Endothelial cell of umbilical vein (primary cell): Measurements from ENCODE around the gene ACSM4. TPM values are rescaled to one million over a fixed set of nuclear protein-coding genes. Genes with fewer than 3 reads are reported as not detected.
"Not testable (repeated sequence)": the region's sequence is repeated elsewhere in the genome, so short reads cannot be mapped to it uniquely, and the experiment has no call there.

Experiments used
- BruUV-seq: library from RNA; stranded (reverse); fragments of 400-500 nt; replicated peaks from 2 replicates; lab custom pipeline; 2021; lab: Mats Ljungman, UMichigan
- CTCF ChIA-PET: fragments of 300-600, 350-600 bp; sonication (Branson Sonifier 250); formaldehyde crosslinking; loops from one replicate; lab custom pipeline; 2021; ENCODE audit warnings: antibody characterized with exemption, inconsistent platforms; lab: Charles Lee
- POLR2A ChIA-PET: fragments of 300-600, 350-600 bp; sonication (Branson Sonifier 250); formaldehyde crosslinking; loops from one replicate; lab custom pipeline; 2021; ENCODE audit warnings: antibody characterized with exemption, inconsistent platforms; lab: Charles Lee
- DNase-seq: peaks from one replicate; pipeline ENCODE4 v3.0.0-alpha.2; 2011; ENCODE audit warnings: low read depth, low spot score
- FAIRE-seq: peaks from 2 replicates; lab custom pipeline; 2011; peaks lifted over from hg19 to GRCh38; lab: Jason Lieb, UNC
- H2AFZ ChIP-seq: 2 replicates; pipeline ENCODE4 v1.6.0; 2012; ENCODE audit warnings: low read depth, low read length, control low read depth, inconsistent platforms
- H3K27ac ChIP-seq: 2 replicates; pipeline ENCODE4 v1.5.1; 2011; ENCODE audit warnings: low read depth, mild to moderate bottlenecking, control low read depth, low read length, moderate library complexity; ENCODE audit not compliant: insufficient read depth
- H3K27me3 ChIP-seq, 2 experiments: 2 replicates each; pipeline versions ENCODE4 v1.6.0 to v1.6.1; 2011; ENCODE audit warnings: low read length in 2 of 2, mixed read lengths in 1 of 2; ENCODE audit not compliant: control insufficient read depth in 2 of 2, insufficient read depth in 2 of 2
- H3K36me3 ChIP-seq, 2 experiments: 2 replicates in 1 of 2; 3 replicates in 1 of 2; pipeline ENCODE4 v1.5.1; 2011; ENCODE audit warnings: low read length in 2 of 2, mild to moderate bottlenecking in 1 of 2, moderate library complexity in 1 of 2; ENCODE audit not compliant: control insufficient read depth in 2 of 2, insufficient read depth in 2 of 2; ENCODE audit errors: extremely low read depth in 1 of 2
- H3K4me1 ChIP-seq: 3 replicates; pipeline ENCODE4 v1.5.1; 2011; ENCODE audit warnings: mild to moderate bottlenecking, low read length; ENCODE audit not compliant: control insufficient read depth, insufficient read depth; ENCODE audit errors: extremely low read depth
- H3K4me2 ChIP-seq: 2 replicates; pipeline ENCODE4 v1.6.1; 2011; ENCODE audit warnings: low read length, control low read depth, mixed read lengths; ENCODE audit not compliant: insufficient read depth
- H3K4me3 ChIP-seq, 3 experiments: fragments of 200-600 bp in 1 of 3; sonication (generic), shearing (Covaris generic) in 1 of 3; replicated peaks in 1 of 3; 2 replicates each; pipeline ENCODE4 v1.5.1; 2011 to 2016; ENCODE audit warnings: control low read depth in 3 of 3, low read length in 3 of 3, mild to moderate bottlenecking in 2 of 3, inconsistent platforms in 1 of 3, low read depth in 1 of 3, moderate library complexity in 1 of 3; ENCODE audit not compliant: insufficient read depth in 1 of 3
- H3K79me2 ChIP-seq: 2 replicates; pipeline ENCODE4 v1.6.0; 2012; ENCODE audit warnings: low read length, inconsistent platforms; ENCODE audit not compliant: control insufficient read depth, insufficient read depth
- H3K9ac ChIP-seq: replicated peaks from 2 replicates; pipeline ENCODE3; 2011; ENCODE audit warnings: low read length, control low read depth; ENCODE audit not compliant: insufficient read depth; ENCODE audit errors: extremely low read depth
- H3K9me1 ChIP-seq: replicated peaks from 3 replicates; pipeline ENCODE4 v1.6.0; 2011; ENCODE audit warnings: mild to moderate bottlenecking, low read length; ENCODE audit not compliant: control insufficient read depth, insufficient read depth; ENCODE audit errors: extremely low read depth
- H3K9me3 ChIP-seq: replicated peaks from 2 replicates; pipeline ENCODE4 v1.5.1; 2012; ENCODE audit warnings: low read length, inconsistent platforms; ENCODE audit not compliant: control insufficient read depth, insufficient read depth
- H4K20me1 ChIP-seq: replicated peaks from 2 replicates; pipeline ENCODE3; 2011; ENCODE audit warnings: mild to moderate bottlenecking, low read length; ENCODE audit not compliant: control insufficient read depth, insufficient read depth; ENCODE audit errors: extremely low read depth
- EZH2 ChIP-seq: IDR thresholded peaks from 2 replicates; pipeline ENCODE4 v1.6.1; 2012; ENCODE audit warnings: borderline replicate concordance, low read depth, mild to moderate bottlenecking, moderate library complexity, low read length, inconsistent platforms; ENCODE audit not compliant: severe bottlenecking
- FOS ChIP-seq: IDR thresholded peaks from 2 replicates; pipeline ENCODE4 v1.6.1; 2011; ENCODE audit warnings: mild to moderate bottlenecking, low read length, moderate library complexity, borderline replicate concordance; ENCODE audit not compliant: insufficient read depth
- GATA2 ChIP-seq: IDR thresholded peaks from 2 replicates; pipeline ENCODE4 v1.7.0; 2011; ENCODE audit warnings: low read depth, mild to moderate bottlenecking, moderate library complexity, mixed read lengths, low read length; ENCODE audit not compliant: insufficient read length, insufficient read depth
- JUN ChIP-seq: IDR thresholded peaks from 2 replicates; pipeline ENCODE4 v1.6.1; 2011; ENCODE audit warnings: borderline replicate concordance, low read depth; ENCODE audit not compliant: insufficient read length, insufficient read depth
- MYC ChIP-seq: IDR thresholded peaks from one replicate; pipeline ENCODE4 v1.6.1; 2011; ENCODE audit warnings: mild to moderate bottlenecking, low read depth, low read length
- POLR2A ChIP-seq: IDR thresholded peaks from 2 replicates; pipeline ENCODE4 v1.6.1; 2012; ENCODE audit warnings: low read depth, mild to moderate bottlenecking, control low read depth, low read length
- POLR2AphosphoS5 ChIP-seq: IDR thresholded peaks from 2 replicates; pipeline ENCODE4 v1.6.1; 2012; ENCODE audit warnings: low read depth, mild to moderate bottlenecking, control low read depth, low read length, moderate library complexity; ENCODE audit not compliant: insufficient read depth
- dilution Hi-C: fragments of 300-500 bp; cut with MboI; formaldehyde crosslinking; loops from one replicate; pipeline ENCODE4 v1.15.0; 2019; ENCODE audit warnings: low sequenced_read_pairs; ENCODE audit not compliant: extremely low pct_ligation_motif_present
- intact Hi-C: fragments of 100-400 bp; cut with micrococcal nuclease; formaldehyde crosslinking; loops from one replicate; pipeline ENCODE4 v1.10.0; 2022
- polyA plus RNA-seq, 4 experiments: library from polyadenylated mRNA; depleted of rRNA in 3 of 4; stranded (reverse) in 3 of 4; unstranded in 1 of 4; fragments of >200 nt; gene quantifications; 2 replicates each; pipeline versions ENCODE4 v1.2.1 to v1.2.3, GENCODE V29; 2011 to 2012; ENCODE audit warnings: missing spikeins in 1 of 4
- total RNA-seq: library from RNA; stranded (reverse); gene quantifications from 2 replicates; pipeline ENCODE4 v1.2.3, GENCODE V29; 2021
- TF ChIP-seq, protein P1 (sequence below): IDR thresholded peaks from 2 replicates; pipeline ENCODE4 v1.6.1; 2011; ENCODE audit not compliant: insufficient read depth, insufficient read length

ACSM4 gene
- total and polyA plus RNA-seq, 2 donors (not counting 3 experiments of a cell fraction or from before 2014, with no cell fraction given): not detected

- CTCF ChIA-PET: no interaction called here
- TF ChIP-seq POLR2A (no peak), FOS (no peak)
- TF ChIP-seq, protein P1, sequence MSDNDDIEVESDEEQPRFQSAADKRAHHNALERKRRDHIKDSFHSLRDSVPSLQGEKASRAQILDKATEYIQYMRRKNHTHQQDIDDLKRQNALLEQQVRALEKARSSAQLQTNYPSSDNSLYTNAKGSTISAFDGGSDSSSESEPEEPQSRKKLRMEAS: no peak
- intact Hi-C loops (no loop called here), dilution Hi-C loops (no loop called here)
- Histone ChIP-seq H4K20me1 (no peaks in the 10 kb centered on the region), H3K4me1 (no peaks in the 10 kb centered on the region), H3K36me3 (no peaks in the 10 kb centered on the region), H3K4me3 (no peak overlapping the region), H2AFZ (no peak overlapping the region), H3K27ac (no peak overlapping the region), H3K4me2 (no peak overlapping the region), H3K9me3 (no peaks in the 10 kb centered on the region), H3K79me2 (no peaks in the 10 kb centered on the region), H3K9me1 (no peaks in the 10 kb centered on the region), H3K9ac (no peak overlapping the region), H3K27me3 (peaks cover 0 to 17% of the 10 kb centered on the region in 2 experiments)
- DNase-seq (no peak), FAIRE-seq (no peak)
- POLR2A ChIA-PET: no interaction called here
- BruUV-seq: no TSS peak
Observed at GRCh38 chr12:7324176-7324575, 20.3 kb downstream of the ACSM4 start.

DNA sequence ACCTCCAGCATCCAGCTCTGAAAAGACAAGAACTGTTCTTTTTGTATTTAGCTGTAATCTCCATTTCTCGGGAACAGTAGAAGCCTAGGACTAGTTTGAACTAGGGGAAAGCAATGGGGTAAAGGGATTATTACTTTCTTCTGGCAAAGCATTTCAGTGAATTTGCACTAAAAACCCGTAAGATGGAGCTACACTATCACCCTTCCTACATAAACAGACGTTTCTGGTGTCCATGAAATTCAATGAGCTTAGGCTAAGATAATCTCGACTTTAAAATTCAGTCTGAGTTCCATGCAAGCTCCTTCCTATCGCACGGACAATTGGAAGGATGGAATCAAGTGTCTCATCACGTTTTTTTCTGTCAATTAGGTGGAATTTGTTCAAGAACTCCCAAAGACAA, 24.0 kb downstream of the ACSM4 start:
- Histone ChIP-seq H3K9me3 (no peaks in the 10 kb centered on the region), H3K27me3 (peaks cover 0 to 21% of the 10 kb centered on the region in 2 experiments), H3K36me3 (no peaks in the 10 kb centered on the region), H3K4me3 (no peak overlapping the region), H3K9ac (no peak overlapping the region), H4K20me1 (no peaks in the 10 kb centered on the region), H3K79me2 (no peaks in the 10 kb centered on the region), H3K27ac (no peak overlapping the region), H3K9me1 (no peaks in the 10 kb centered on the region), H3K4me2 (no peak overlapping the region), H3K4me1 (no peaks in the 10 kb centered on the region), H2AFZ (no peak overlapping the region)
- no TSS peak for BruUV-seq
- intact Hi-C loops (no loop called here), dilution Hi-C loops (no loop called here)
- CTCF ChIA-PET: interaction anchor here (0.6 to 1.6 kb wide), 12 partner anchors 8 to 314 kb away, joined by 3 to 8 read pairs (median 4); no protein-coding TSS in a partner anchor
- POLR2A ChIA-PET: no interaction called here
- no peak for DNase-seq
- FAIRE-seq: no peak
- TF ChIP-seq EZH2: no peak
- TF ChIP-seq GATA2: no peak
- no peak for TF ChIP-seq MYC
- TF ChIP-seq JUN: no peak
- no peak for TF ChIP-seq POLR2A
- no peak for TF ChIP-seq POLR2AphosphoS5

GRCh38 chr12:7337790-7338189, 33.9 kb downstream of the ACSM4 start:
- dilution Hi-C loops, H3K27ac ChIP-seq, H3K9me3 ChIP-seq, H3K4me2 ChIP-seq, DNase-seq, H3K79me2 ChIP-seq, H3K27me3 ChIP-seq, intact Hi-C loops, CTCF ChIA-PET, H4K20me1 ChIP-seq, FAIRE-seq, H3K4me3 ChIP-seq, BruUV-seq, H3K4me1 ChIP-seq, H2AFZ ChIP-seq, H3K9ac ChIP-seq, H3K9me1 ChIP-seq, POLR2A ChIA-PET, H3K36me3 ChIP-seq: not testable (repeated sequence)
